Activated naive CD8-positive, alpha-beta T cell treated with anti-CD3 and anti-CD28 coated beads, Interleukin-2, amount 50 U/mL, for 24 hours (primary cell): ENCODE measurements around the gene PRKCQ.

Experiments
- ATAC-seq: fragments of 150-1000 bp; cut with Tn5 transposase; one replicate; pipeline ENCODE4 v1.10.0; 2021
- DNase-seq: peaks from one replicate; pipeline ENCODE4 v3.0.0; 2021
- H3K27ac Mint-ChIP-seq: one replicate; pipeline ENCODE4 v1.8.0; 2021; ENCODE audit warnings: mild to moderate bottlenecking, mixed read lengths
- H3K27me3 Mint-ChIP-seq: one replicate; pipeline ENCODE4 v1.8.0; 2021; ENCODE audit warnings: mixed read lengths
- H3K36me3 Mint-ChIP-seq: one replicate; pipeline ENCODE4 v1.8.0; 2021; ENCODE audit warnings: low read depth, mixed read lengths
- H3K4me1 Mint-ChIP-seq: one replicate; pipeline ENCODE4 v1.8.0; 2021; ENCODE audit warnings: mixed read lengths
- H3K4me3 Mint-ChIP-seq: one replicate; pipeline ENCODE4 v1.8.0; 2021; ENCODE audit warnings: mild to moderate bottlenecking, moderate library complexity, mixed read lengths
- H3K9me3 Mint-ChIP-seq: one replicate; pipeline ENCODE4 v1.8.0; 2021; ENCODE audit warnings: mixed read lengths

Gene PRKCQ

GRCh38 chr10:6431186-6431585 is 148.9 kb downstream of the PRKCQ start:
- no peaks in the 10 kb centered on the region for H3K9me3 Mint-ChIP-seq
- H3K36me3 Mint-ChIP-seq: peaks cover 30% of the 10 kb centered on the region

GRCh38 chr10:6430423-6430980 is 149.6 kb downstream of the PRKCQ start:
- Mint-ChIP-seq H3K4me1 (peaks cover 11% of the 10 kb centered on the region), H3K9me3 (no peaks in the 10 kb centered on the region), H3K36me3 (peaks cover 36% of the 10 kb centered on the region), H3K27me3 (no peaks in the 10 kb centered on the region), H3K4me3 (no peak overlapping the region), H3K27ac (no peak overlapping the region)
- ATAC-seq (no peak), DNase-seq (no peak)

More at GRCh38 chr10:6431186-6431585, 148.9 kb downstream of the PRKCQ start:
- Mint-ChIP-seq H3K4me3 (no peak overlapping the region), H3K27ac (no peak overlapping the region), H3K27me3 (no peaks in the 10 kb centered on the region), H3K4me1 (peaks cover 5% of the 10 kb centered on the region)
- no peak for DNase-seq
- no peak for ATAC-seq

- peaks cover 35% of the 10 kb centered on the region for H3K4me1 Mint-ChIP-seq
- peaks cover 38% of the 10 kb centered on the region for H3K36me3 Mint-ChIP-seq
- DNase-seq: no peak
- no peak overlapping the region for H3K4me3 Mint-ChIP-seq
- no peak for ATAC-seq
- no peak overlapping the region for H3K27ac Mint-ChIP-seq
- no peaks in the 10 kb centered on the region for H3K27me3 Mint-ChIP-seq
- H3K9me3 Mint-ChIP-seq: no peaks in the 10 kb centered on the region
These were observed 152.6 kb downstream of the PRKCQ start for GRCh38 chr10:6427357-6427959.

- Mint-ChIP-seq H3K4me3 (peak overlapping the region; percentile 18), H3K27ac (peak overlapping the region; percentile 83), H3K36me3 (peaks cover 38% of the 10 kb centered on the region), H3K27me3 (no peaks in the 10 kb centered on the region), H3K4me1 (peaks cover 44% of the 10 kb centered on the region), H3K9me3 (no peaks in the 10 kb centered on the region)
- ATAC-seq: no peak
- no peak for DNase-seq
These were observed 153.8 kb downstream of the PRKCQ start for GRCh38 chr10:6426317-6426716.

GRCh38 chr10:6423413-6424170 is 156.5 kb downstream of the PRKCQ start:
- H3K27me3 Mint-ChIP-seq: no peaks in the 10 kb centered on the region
- peak overlapping the region; percentile 95 for H3K27ac Mint-ChIP-seq
- DNase-seq (peak; percentile 29), ATAC-seq (peak; percentile 29)
- peaks cover 30% of the 10 kb centered on the region for H3K36me3 Mint-ChIP-seq
- peak overlapping the region; percentile 30 for H3K4me3 Mint-ChIP-seq
- H3K9me3 Mint-ChIP-seq: peaks cover 7% of the 10 kb centered on the region
- H3K4me1 Mint-ChIP-seq: peaks cover 45% of the 10 kb centered on the region

- DNase-seq (peak; percentile 68), ATAC-seq (peak; percentile 98)
- Mint-ChIP-seq H3K36me3 (peaks cover 26% of the 10 kb centered on the region), H3K9me3 (peaks cover 7% of the 10 kb centered on the region), H3K4me1 (peaks cover 45% of the 10 kb centered on the region), H3K27me3 (no peaks in the 10 kb centered on the region), H3K27ac (peak overlapping the region; percentile 95), H3K4me3 (peak overlapping the region; percentile 30)
These were observed 157.1 kb downstream of the PRKCQ start for GRCh38 chr10:6423004-6423403.

GRCh38 chr10:6418613-6419216 is 161.4 kb downstream of the PRKCQ start:
- Mint-ChIP-seq H3K27me3 (no peaks in the 10 kb centered on the region), H3K4me1 (peaks cover 22% of the 10 kb centered on the region), H3K4me3 (no peak overlapping the region), H3K36me3 (no peaks in the 10 kb centered on the region), H3K27ac (no peak overlapping the region), H3K9me3 (peaks cover 7% of the 10 kb centered on the region)
- no peak for ATAC-seq
- no peak for DNase-seq

- no peaks in the 10 kb centered on the region for H3K27me3 Mint-ChIP-seq
- H3K9me3 Mint-ChIP-seq: peaks cover 7% of the 10 kb centered on the region
- DNase-seq (no peak), ATAC-seq (no peak)
- H3K36me3 Mint-ChIP-seq: no peaks in the 10 kb centered on the region
- H3K4me1 Mint-ChIP-seq: peaks cover 16% of the 10 kb centered on the region
- no peak overlapping the region for H3K4me3 Mint-ChIP-seq
- H3K27ac Mint-ChIP-seq: no peak overlapping the region
These were observed 161.9 kb downstream of the PRKCQ start for GRCh38 chr10:6418167-6418566.

- Mint-ChIP-seq H3K36me3 (no peaks in the 10 kb centered on the region), H3K9me3 (peaks cover 7% of the 10 kb centered on the region), H3K4me1 (peaks cover 5% of the 10 kb centered on the region), H3K27me3 (no peaks in the 10 kb centered on the region), H3K4me3 (no peak overlapping the region), H3K27ac (no peak overlapping the region)
- no peak for DNase-seq
- peak; percentile 79 for ATAC-seq
These were observed 163.1 kb downstream of the PRKCQ start for GRCh38 chr10:6416892-6417512.

- Mint-ChIP-seq H3K27me3 (no peaks in the 10 kb centered on the region), H3K4me1 (peaks cover 38% of the 10 kb centered on the region), H3K9me3 (no peaks in the 10 kb centered on the region), H3K36me3 (no peaks in the 10 kb centered on the region), H3K27ac (no peak overlapping the region), H3K4me3 (no peak overlapping the region)
- ATAC-seq (no peak), DNase-seq (no peak)
These were observed 168.6 kb downstream of the PRKCQ start for GRCh38 chr10:6411436-6411835.

GRCh38 chr10:6410830-6411229 is 169.2 kb downstream of the PRKCQ start:
- H3K27ac Mint-ChIP-seq: no peak overlapping the region
- no peak for DNase-seq
- peaks cover 44% of the 10 kb centered on the region for H3K4me1 Mint-ChIP-seq
- no peaks in the 10 kb centered on the region for H3K36me3 Mint-ChIP-seq
- no peak for ATAC-seq
- H3K9me3 Mint-ChIP-seq: no peaks in the 10 kb centered on the region
- H3K4me3 Mint-ChIP-seq: no peak overlapping the region
- no peaks in the 10 kb centered on the region for H3K27me3 Mint-ChIP-seq

- Mint-ChIP-seq H3K9me3 (no peaks in the 10 kb centered on the region), H3K27ac (peak overlapping the region; percentile 63), H3K4me1 (peaks cover 50% of the 10 kb centered on the region), H3K36me3 (no peaks in the 10 kb centered on the region), H3K4me3 (no peak overlapping the region), H3K27me3 (no peaks in the 10 kb centered on the region)
- DNase-seq: no peak
- ATAC-seq: peak; percentile 59
These were observed 170.0 kb downstream of the PRKCQ start for GRCh38 chr10:6409971-6410643.

GRCh38 chr10:6408799-6409198 is 171.3 kb downstream of the PRKCQ start:
- peaks cover 5% of the 10 kb centered on the region for H3K27me3 Mint-ChIP-seq
- H3K9me3 Mint-ChIP-seq: no peaks in the 10 kb centered on the region
- no peak for DNase-seq
- no peaks in the 10 kb centered on the region for H3K36me3 Mint-ChIP-seq
- no peak overlapping the region for H3K4me3 Mint-ChIP-seq
- H3K27ac Mint-ChIP-seq: peak overlapping the region; percentile 48
- no peak for ATAC-seq
- H3K4me1 Mint-ChIP-seq: peaks cover 50% of the 10 kb centered on the region
